Panc1 (cell line): ENCODE measurements around the gene CHIA. TPM values are rescaled to one million over a fixed set of nuclear protein-coding genes. Genes with fewer than 3 reads are reported as not detected.

Experiments used
- ATAC-seq: fragments of 200-7000 bp; cut with Tn5 transposase; 2 replicates; pipeline ENCODE4 v1.9.1; 2020; ENCODE audit warnings: mild to moderate bottlenecking, moderate library complexity
- BruUV-seq: library from RNA; stranded (reverse); fragments of 400-500 nt; replicated peaks from 2 replicates; lab custom pipeline; 2021; lab: Mats Ljungman, UMichigan
- CTCF ChIA-PET: fragments of 300-600 bp; sonication (Branson Sonifier 250); formaldehyde crosslinking; loops from one replicate; lab custom pipeline; 2022; ENCODE audit warnings: antibody characterized with exemption; lab: Charles Lee
- POLR2A ChIA-PET: fragments of 300-600 bp; sonication (Branson Sonifier 250); formaldehyde crosslinking; loops from one replicate; lab custom pipeline; 2022; ENCODE audit warnings: antibody characterized with exemption; lab: Charles Lee
- DNase-seq: peaks from one replicate; pipeline ENCODE4 v3.0.0-alpha.2; 2010; ENCODE audit warnings: low read depth, low spot score
- H3K27ac ChIP-seq: 2 replicates; pipeline ENCODE4 v1.5.1; 2011; ENCODE audit warnings: mild to moderate bottlenecking, low read length, inconsistent platforms
- H3K27me3 ChIP-seq: fragments of 200-500 bp; sonication (Bioruptor generic); 2 replicates; pipeline ENCODE4 v1.6.0; 2014; ENCODE audit warnings: low read length, inconsistent platforms; ENCODE audit not compliant: control insufficient read depth, insufficient read depth
- H3K36me3 ChIP-seq: fragments of 200-500 bp; sonication (Bioruptor generic); 2 replicates; pipeline ENCODE4 v1.5.1; 2014; ENCODE audit warnings: inconsistent platforms, mild to moderate bottlenecking, low read length, moderate library complexity; ENCODE audit not compliant: control insufficient read depth, insufficient read depth
- H3K4me1 ChIP-seq: 2 replicates; pipeline ENCODE4 v1.5.1; 2011; ENCODE audit warnings: inconsistent platforms, mild to moderate bottlenecking, low read length, moderate library complexity; ENCODE audit not compliant: control insufficient read depth, insufficient read depth
- H3K4me3 ChIP-seq, 2 experiments: 2 replicates each; pipeline ENCODE4 v1.5.1; 2011 to 2012; ENCODE audit warnings: low read depth in 2 of 2, low read length in 2 of 2, mild to moderate bottlenecking in 2 of 2, inconsistent platforms in 1 of 2, moderate library complexity in 1 of 2
- H3K9me3 ChIP-seq: fragments of 200-500 bp; sonication (Bioruptor generic); 2 replicates; pipeline ENCODE4 v1.5.1; 2014; ENCODE audit warnings: low read depth, mild to moderate bottlenecking, inconsistent platforms, low read length, moderate library complexity; ENCODE audit not compliant: control insufficient read depth, insufficient read depth
- CTCF ChIP-seq: fragments of 450-650 bp; IDR thresholded peaks from 2 replicates; pipeline ENCODE4 v1.5.1; 2017; ENCODE audit warnings: mild to moderate bottlenecking
- POLR2AphosphoS5 ChIP-seq: IDR thresholded peaks from 2 replicates; pipeline ENCODE4 v1.6.1; 2012; ENCODE audit warnings: mild to moderate bottlenecking, low read depth, low read length, moderate library complexity
- REST ChIP-seq, 2 experiments: IDR thresholded peaks; 2 replicates each; pipeline ENCODE4 v1.6.1; 2011 to 2012; ENCODE audit warnings: low read depth in 2 of 2, control low read depth in 1 of 2, low read length in 1 of 2, mild to moderate bottlenecking in 1 of 2, moderate library complexity in 1 of 2; ENCODE audit not compliant: insufficient read depth in 1 of 2
- SIN3A ChIP-seq: IDR thresholded peaks from 2 replicates; pipeline ENCODE4 v1.6.1; 2012; ENCODE audit warnings: low read depth, mild to moderate bottlenecking, low read length, moderate library complexity, borderline replicate concordance; ENCODE audit not compliant: insufficient read depth
- TCF7L2 ChIP-seq: IDR thresholded peaks from 2 replicates; pipeline ENCODE4 v1.6.1; 2011; ENCODE audit warnings: mild to moderate bottlenecking, low read depth, low read length, inconsistent platforms
- in situ Hi-C: cut with HindIII; loops from 2 replicates; pipeline ENCODE4 v1.10.0; 2016; ENCODE audit warnings: low sequenced_read_pairs, low pct_unique_long_range_greater_than_20kb
- intact Hi-C: fragments of 100-400 bp; cut with micrococcal nuclease; formaldehyde crosslinking; loops from one replicate; pipeline ENCODE4 v1.10.0; 2022; ENCODE audit not compliant: unreplicated experiment
- total RNA-seq: library from RNA; stranded (reverse); gene quantifications from one replicate; pipeline ENCODE4 v1.2.1, GENCODE V29; 2021; ENCODE audit not compliant: unreplicated experiment

CHIA gene
- total RNA-seq, 1 experiment from 2014 or later, result not detected

GRCh38 chr1:111275780-111276433, 14.7 kb upstream of the CHIA start:
- no peak overlapping the region for H3K27ac ChIP-seq
- H3K9me3 ChIP-seq, result peaks cover 8% of the 10 kb centered on the region; the same call in 1 of the 2 replicates
- TF ChIP-seq SIN3A (no peak), POLR2AphosphoS5 (no peak)
- no peaks in the 10 kb centered on the region for H3K4me1 ChIP-seq
- H3K27me3 ChIP-seq, result no peaks in the 10 kb centered on the region
- in situ Hi-C loops, result no loop called here
- no peak for DNase-seq
- intact Hi-C loops, result no loop called here
- ChIA-PET CTCF (no interaction called here), POLR2A (no interaction called here)
- ATAC-seq, result no peak
- H3K4me3 ChIP-seq, result no peak overlapping the region
- BruUV-seq, result no TSS peak
- H3K36me3 ChIP-seq, result no peaks in the 10 kb centered on the region

GRCh38 chr1:111279144-111279543, 11.5 kb upstream of the CHIA start:
- intact Hi-C loops, result no loop called here
- TF ChIP-seq CTCF, result no peak
- no peak for TF ChIP-seq REST (IDR thresholded peaks at IDR 0.05; ENCODE audit: insufficient read depth in 1 of 2, low read depth in 2 of 2, low read length in 1 of 2)
- no peak for TF ChIP-seq TCF7L2
- no peak for TF ChIP-seq POLR2AphosphoS5
- BruUV-seq, result no TSS peak
- H3K36me3 ChIP-seq, result no peaks in the 10 kb centered on the region
- ChIA-PET CTCF (no interaction called here), POLR2A (no interaction called here)
- H3K4me3 ChIP-seq, result no peak overlapping the region
- H3K9me3 ChIP-seq, result peaks cover 8% of the 10 kb centered on the region; the same call in 1 of the 2 replicates
- in situ Hi-C loops, result no loop called here
- no peaks in the 10 kb centered on the region for H3K4me1 ChIP-seq
- ATAC-seq (no peak), DNase-seq (no peak)
- H3K27ac ChIP-seq, result no peak overlapping the region
- H3K27me3 ChIP-seq, result no peaks in the 10 kb centered on the region

GRCh38 chr1:111280267-111280666, 10.4 kb upstream of the CHIA start:
- H3K36me3 ChIP-seq, result no peaks in the 10 kb centered on the region
- no peak for DNase-seq
- ChIA-PET CTCF (no interaction called here), POLR2A (no interaction called here)
- no TSS peak for BruUV-seq
- H3K4me1 ChIP-seq, result no peaks in the 10 kb centered on the region
- in situ Hi-C loops, result no loop called here
- intact Hi-C loops, result no loop called here
- H3K4me3 ChIP-seq, result no peak overlapping the region
- no peak for TF ChIP-seq CTCF
- no peak for TF ChIP-seq REST (IDR thresholded peaks at IDR 0.05; ENCODE audit: insufficient read depth in 1 of 2, low read depth in 2 of 2, low read length in 1 of 2)
- TF ChIP-seq SIN3A, result no peak
- TF ChIP-seq POLR2AphosphoS5, result no peak
- no peak for TF ChIP-seq TCF7L2
- H3K9me3 ChIP-seq, result peaks cover 8% of the 10 kb centered on the region; the same call in 1 of the 2 replicates
- ATAC-seq, result no peak
- H3K27me3 ChIP-seq, result no peaks in the 10 kb centered on the region
- H3K27ac ChIP-seq, result no peak overlapping the region
